SH-SY5Y (cell line): ENCODE data around the gene MED23.

ENCODE experiments used
- GATA2 ChIP-seq: IDR thresholded peaks from 2 replicates; pipeline ENCODE4 v1.6.1; 2011; ENCODE audit warnings: mild to moderate bottlenecking, low read depth, low read length
- GATA3 ChIP-seq: IDR thresholded peaks from 2 replicates; pipeline ENCODE4 v1.6.1; 2011; ENCODE audit warnings: low read depth, mild to moderate bottlenecking, low read length, moderate library complexity

DNA sequence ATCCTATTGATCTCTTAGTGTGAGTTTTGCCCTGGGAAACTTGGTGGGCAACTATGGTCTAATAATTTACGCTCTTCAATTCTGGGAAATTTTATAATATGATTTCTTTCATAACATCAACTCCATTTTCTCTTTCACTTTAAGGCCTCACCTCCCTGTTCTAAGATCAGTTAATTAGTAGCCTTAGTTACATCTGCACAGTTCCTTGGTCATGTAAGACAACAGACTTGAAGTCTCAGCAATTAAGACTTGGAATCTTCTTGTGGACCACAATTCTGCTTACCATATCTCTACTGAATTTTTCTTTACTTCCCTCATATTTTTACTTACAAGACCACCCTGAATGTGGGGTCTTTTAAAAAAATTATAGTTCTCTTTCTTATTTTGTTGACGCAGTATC, 17.8 kb upstream of the MED23 start:
- TF ChIP-seq GATA2 (no peak), GATA3 (no peak)
